Astrocyte of the spinal cord (primary cell): ENCODE data around the gene MTMR12.
"Not testable (repeated sequence)": the region's sequence is repeated elsewhere in the genome, so short reads cannot be mapped to it uniquely, and the experiment has no call there.

Experiments used
- DNase-seq: peaks from one replicate; pipeline ENCODE4 v3.0.0; 2011; ENCODE audit warnings: low read depth, low spot score
- H3K4me3 ChIP-seq: 2 replicates; pipeline ENCODE4 v1.5.1; 2011; ENCODE audit warnings: low read depth, mild to moderate bottlenecking, low read length, moderate library complexity
- CTCF ChIP-seq: IDR thresholded peaks from 2 replicates; pipeline ENCODE4 v1.5.1; 2012; ENCODE audit warnings: low read depth, mild to moderate bottlenecking, low read length, inconsistent platforms
- in situ Hi-C: cut with HindIII; loops from 2 replicates; pipeline ENCODE4 v1.10.0; 2017; ENCODE audit warnings: low sequenced_read_pairs

MTMR12 gene

GRCh38 chr5:32319926-32320543, 7.3 kb upstream of the MTMR12 start:
- in situ Hi-C loops, result no loop called here
- no peak for TF ChIP-seq CTCF
- DNase-seq, result no peak
- no peak overlapping the region for H3K4me3 ChIP-seq

DNA sequence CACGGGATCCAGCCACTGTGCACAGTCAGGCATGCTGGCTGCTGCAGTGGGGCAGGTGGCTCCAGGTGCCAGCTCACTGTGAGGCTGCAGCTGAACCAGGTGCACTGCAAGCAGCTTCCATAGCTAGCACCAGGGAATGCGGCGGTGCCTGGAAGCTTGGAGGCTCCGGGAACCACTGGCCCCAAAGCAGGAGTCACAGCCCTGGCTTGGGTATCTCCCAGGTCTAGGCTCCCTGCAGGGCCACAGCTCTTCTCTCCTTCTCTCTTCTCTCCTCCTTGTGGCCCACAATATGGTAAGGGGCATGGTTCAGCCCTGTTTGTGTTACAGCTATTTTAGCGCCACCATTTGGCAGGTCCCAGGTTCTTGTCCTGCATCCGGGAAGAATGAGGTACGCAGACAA, 6.7 kb upstream of the MTMR12 start:
- H3K4me3 ChIP-seq, result no peak overlapping the region
- no peak for DNase-seq
- no peak for TF ChIP-seq CTCF
- in situ Hi-C loops, result no loop called here

GRCh38 chr5:32317041-32317440, 4.3 kb upstream of the MTMR12 start:
- no peak for TF ChIP-seq CTCF
- no peak overlapping the region for H3K4me3 ChIP-seq
- in situ Hi-C loops, result no loop called here
- DNase-seq, result no peak

DNA sequence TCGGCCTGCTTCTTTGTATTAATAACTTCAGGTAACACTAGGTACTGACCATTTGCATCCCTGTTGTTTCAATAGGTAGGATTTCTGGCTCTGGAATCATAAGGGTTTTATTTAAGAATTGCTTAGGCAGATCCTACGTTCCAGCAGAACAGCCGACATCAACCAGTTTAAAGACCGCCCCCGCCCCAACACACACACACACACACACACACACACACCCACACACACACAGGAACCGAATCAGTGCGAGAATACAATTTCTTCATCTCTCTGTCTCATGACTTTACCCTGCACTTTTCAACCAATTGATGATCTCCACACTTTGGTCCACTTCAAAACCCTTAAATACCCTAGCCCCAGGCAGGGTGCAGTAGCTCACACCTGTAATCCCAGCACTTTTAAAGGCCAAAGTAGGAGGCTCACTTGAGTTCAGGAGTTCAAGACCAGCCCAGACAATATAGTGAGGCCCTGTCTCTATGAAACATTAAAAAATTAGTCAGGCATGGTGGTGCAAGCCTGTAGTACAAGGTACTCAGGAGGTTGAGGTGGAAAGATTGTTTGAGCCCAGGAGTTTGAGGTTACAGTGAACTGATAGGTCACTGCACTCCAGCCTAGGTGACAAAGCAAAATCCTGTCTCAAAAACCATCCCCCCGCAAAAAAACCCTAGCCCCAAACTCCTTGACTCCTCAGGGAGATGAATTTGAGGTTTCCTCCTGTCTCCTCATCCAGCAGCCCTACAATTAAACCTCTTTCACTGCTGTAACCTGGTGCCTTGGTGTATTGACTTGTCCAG, 2.7 kb upstream of the MTMR12 start:
- no peak overlapping the region for H3K4me3 ChIP-seq
- TF ChIP-seq CTCF, result no peak
- DNase-seq, result no peak
- in situ Hi-C loops, result no loop called here

DNA sequence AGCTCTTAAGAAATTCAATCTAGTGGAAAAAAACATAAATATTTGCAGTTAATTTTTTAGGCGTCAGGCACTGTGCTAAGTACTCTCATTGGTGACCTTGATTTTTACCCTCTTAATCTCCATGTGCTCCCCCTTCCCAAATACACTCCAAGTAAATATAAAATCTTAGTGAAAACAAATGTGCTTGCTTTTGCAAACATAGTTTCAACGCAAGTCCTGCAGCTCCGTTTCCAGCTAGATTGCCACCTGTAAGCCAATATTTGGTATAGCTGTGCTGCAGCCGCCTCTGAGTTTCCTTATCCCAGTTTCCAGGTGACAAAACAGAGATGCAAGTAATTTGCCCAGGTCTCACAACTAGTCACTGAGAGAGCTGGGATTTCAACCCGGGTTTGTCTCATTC, 1.9 kb upstream of the MTMR12 start:
- DNase-seq, result no peak
- no peak for TF ChIP-seq CTCF
- in situ Hi-C loops, result no loop called here
- no peak overlapping the region for H3K4me3 ChIP-seq

GRCh38 chr5:32314152-32314488, 1.4 kb upstream of the MTMR12 start:
- in situ Hi-C loops, DNase-seq, H3K4me3 ChIP-seq: not testable (repeated sequence)

DNA sequence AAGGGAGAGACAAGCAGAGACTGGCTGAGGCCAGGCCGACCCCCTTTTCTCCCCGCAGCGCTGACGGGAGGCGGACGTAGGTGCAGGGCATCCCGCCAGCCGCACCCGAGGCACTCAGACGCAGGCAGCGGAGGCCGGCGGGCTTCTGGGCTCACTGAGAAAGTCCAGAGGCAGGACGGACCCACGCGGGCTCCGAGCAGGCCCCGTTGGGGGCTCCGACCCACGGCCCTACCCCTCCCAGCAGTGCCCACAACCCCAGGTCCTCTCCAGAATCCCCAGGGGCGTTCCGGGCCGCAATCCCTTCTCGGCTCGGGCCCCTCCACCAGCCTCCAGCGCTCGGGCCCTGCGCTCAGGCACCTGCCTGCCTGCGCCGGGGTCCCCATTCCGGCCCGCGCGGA, 543 bp downstream of the MTMR12 start:
- peak; percentile 72 for DNase-seq
- no peak for TF ChIP-seq CTCF
- peak overlapping the region; percentile 66 for H3K4me3 ChIP-seq
- in situ Hi-C loops, result no loop called here
